GM18520 (cell line): ENCODE data around the gene SQSTM1.
A peak's percentile ranks its signal among the peaks of the same experiment; 100 is the strongest.
"Not testable (repeated sequence)": the region's sequence is repeated elsewhere in the genome, so short reads cannot be mapped to it uniquely, and the experiment has no call there.

Experiments used
- ATAC-seq: cut with Tn5 transposase; IDR thresholded peaks from one replicate; pipeline ENCODE4 v1.9.1; 2021; ENCODE audit not compliant: unreplicated experiment

SQSTM1 gene

DNA sequence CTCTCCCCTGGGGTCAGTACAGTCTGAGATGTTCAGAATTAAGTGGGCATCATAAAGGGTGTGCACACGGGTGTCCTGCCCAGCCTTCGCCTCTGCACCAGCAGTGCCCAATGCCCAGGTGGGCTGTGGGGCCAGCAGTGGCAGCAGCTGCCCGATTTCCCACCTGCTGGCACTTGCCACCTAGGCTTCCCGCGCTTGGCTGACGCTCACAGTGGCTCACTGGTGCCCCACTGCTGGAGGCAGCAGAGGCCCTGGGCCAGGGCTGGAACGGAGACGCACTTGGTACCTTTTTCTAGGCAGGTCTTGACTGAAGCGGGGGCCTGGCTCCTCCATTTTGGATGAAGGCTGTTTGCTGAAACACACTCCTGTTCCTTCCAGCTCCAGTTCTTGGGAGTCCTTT, 20.9 kb downstream of the SQSTM1 start:
- no peak for ATAC-seq

DNA sequence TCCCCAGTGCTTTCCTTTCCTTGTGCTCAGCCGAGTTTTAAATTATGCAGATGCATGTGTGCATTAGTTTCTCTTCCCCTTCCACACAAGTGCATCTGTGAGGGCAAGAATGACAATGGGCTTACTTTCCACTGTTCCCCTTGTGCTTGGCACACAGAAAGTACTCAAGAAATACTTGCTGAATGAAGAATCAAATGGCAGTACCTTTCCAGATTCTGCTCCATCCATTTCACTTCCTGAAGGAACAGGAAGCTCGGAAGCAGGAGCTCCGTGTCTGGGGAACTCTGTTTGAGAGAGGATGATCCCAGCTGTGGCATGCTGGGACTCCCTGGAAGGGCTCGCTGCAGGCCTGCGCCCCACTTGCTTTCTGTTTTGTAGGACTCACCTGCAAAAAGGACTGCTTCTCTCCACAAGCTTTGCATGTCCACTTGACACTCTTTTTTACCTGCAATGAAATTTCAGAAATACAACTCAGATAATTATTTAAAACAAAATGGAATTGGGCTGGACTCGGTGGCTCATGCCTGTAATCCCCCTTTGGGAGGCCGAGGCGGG, 32.4 kb downstream of the SQSTM1 start:
- ATAC-seq, result peak; percentile 72

DNA sequence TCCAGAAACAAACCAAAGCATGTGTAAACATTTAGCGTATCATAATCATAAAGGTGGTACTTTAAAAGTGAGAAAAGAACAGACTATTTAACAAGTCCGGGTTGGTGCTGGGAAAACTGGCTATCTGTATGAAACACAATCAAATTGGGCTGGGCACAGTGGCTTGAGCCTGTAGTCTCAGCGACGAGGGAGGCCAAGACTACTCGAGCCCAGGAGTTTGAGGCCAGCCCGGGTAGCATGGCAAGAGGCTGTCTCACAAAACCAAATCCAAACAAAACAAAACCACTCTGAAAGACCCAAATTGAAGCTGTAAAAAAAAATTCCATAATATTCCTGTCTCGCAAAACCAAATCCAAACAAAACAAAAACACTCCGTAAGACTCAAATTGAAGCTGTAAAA, 33.7 kb downstream of the SQSTM1 start:
- no peak for ATAC-seq

DNA sequence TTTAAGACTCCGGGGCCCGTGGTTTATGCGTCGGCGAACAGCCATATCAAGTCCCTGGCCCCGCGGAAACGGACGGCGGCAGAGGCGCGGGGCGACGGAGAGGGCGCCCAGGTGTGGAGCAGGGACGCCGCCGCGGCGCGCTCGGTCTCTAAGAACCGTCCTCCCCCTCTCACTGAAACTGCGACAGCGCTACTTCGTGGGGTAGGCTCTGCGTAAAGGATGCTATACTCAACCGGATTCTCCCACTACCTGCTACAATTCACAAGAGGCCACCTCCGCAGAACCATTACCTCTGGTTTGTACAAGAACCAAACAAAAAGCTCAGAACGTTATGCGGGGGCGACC, 37.5 kb downstream of the SQSTM1 start:
- ATAC-seq, result peak; percentile 19

DNA sequence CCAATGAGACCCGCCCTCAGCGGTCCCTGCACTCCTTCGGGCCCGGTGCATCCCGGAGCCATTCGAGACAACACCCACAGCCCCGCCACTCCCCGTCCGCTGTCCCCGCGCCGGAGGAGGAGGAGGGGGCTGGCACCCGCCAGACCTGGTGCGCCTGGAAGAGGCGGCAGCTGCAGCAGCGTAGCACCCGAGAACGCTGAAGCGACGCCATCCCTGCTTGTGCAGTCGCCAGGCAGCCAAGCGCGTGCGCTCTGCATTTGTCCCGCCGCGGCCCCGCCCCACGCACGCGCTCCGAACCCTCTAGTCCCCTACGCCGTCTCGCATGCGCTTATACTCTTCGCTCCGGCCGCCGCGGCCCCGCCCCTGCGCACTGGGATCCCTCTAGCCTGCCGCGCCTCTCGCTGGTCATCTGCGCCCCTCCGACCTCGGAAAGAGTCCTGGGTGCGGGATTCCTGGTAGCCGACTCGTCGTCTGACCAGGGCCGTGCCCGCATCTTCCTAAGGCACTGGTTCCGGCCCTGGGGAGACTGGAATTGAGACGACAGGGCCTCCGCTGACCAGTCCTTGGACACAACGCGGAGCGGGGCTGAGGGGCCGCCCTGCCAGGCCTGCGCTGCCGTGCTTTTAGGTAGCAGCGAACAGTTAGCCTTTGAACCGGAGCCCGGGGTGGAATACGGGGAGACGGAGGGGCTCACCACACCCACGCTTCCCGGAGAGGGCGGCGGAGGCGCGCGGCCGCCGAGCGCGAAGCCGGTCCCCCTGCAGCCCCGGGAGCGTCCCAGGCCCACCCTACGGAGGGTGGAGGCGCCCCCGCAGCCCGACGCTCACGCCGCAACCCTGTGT, 38.1 kb downstream of the SQSTM1 start, which contains the start of gene MRNIP:
TSS of gene MRNIP (minus strand) at position 232 of the 842 bp plus-strand sequence. CDS start at position 211, 21 bp downstream.
- ATAC-seq, result peak; percentile 93

DNA sequence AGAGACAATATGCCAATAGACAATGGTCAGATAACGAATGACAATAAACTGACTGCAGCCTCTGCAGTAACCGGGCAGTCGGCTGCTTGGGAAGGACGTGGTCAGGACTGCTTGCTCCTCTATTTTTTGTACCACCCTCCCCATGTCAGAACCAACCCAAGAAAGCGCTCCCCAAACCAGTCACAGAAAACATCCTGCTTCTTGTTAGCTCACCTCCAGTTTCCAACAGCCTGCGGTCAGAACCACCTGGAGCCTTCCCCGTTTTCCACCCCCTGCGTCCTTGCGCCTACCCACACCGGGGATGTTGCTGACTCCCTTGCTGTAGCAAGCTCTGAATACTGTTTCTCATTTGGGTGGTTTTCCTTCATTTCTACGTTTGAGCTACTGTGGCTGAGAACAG, 39.6 kb downstream of the SQSTM1 start:
- ATAC-seq, result no peak

DNA sequence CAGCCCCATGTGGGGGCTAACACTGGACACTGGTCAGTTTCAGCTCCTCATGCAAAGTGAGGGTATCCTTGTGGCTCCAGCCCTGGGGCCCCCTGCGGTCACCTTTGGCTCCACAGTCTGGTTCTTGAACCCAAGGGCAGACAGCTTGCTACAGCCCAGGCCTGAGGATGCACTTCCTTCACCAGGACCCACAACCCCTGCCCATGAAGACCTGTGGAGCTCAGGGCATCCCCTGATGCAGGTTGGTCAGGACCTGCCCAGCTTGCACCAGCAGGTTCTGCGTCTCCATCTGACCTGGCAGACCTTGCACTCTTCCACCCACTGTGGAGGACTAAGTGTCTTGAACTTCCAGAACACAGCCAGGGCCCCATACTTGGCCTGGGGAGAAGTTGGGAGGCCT, 41.6 kb downstream of the SQSTM1 start:
- ATAC-seq, result no peak

DNA sequence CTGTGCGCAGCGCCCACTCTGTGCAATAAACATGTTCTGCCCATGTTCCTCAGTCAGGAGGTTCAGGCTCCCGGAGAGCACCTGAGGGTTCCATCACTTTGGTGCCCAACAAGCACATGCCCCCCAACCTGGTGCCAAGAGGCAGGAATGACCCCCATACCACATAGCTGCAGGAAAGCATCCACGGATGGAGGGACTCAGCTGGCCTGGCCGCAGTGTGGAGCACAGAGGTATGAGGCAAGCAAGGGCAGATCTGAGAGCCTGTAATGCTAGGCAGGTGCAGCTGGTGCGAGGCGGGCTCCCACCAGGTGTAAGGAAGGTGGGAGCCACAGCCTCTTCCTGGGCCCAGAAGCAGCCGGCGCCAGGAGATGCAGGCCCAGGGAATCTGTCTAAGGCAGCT, 42.2 kb downstream of the SQSTM1 start:
- no peak for ATAC-seq

DNA sequence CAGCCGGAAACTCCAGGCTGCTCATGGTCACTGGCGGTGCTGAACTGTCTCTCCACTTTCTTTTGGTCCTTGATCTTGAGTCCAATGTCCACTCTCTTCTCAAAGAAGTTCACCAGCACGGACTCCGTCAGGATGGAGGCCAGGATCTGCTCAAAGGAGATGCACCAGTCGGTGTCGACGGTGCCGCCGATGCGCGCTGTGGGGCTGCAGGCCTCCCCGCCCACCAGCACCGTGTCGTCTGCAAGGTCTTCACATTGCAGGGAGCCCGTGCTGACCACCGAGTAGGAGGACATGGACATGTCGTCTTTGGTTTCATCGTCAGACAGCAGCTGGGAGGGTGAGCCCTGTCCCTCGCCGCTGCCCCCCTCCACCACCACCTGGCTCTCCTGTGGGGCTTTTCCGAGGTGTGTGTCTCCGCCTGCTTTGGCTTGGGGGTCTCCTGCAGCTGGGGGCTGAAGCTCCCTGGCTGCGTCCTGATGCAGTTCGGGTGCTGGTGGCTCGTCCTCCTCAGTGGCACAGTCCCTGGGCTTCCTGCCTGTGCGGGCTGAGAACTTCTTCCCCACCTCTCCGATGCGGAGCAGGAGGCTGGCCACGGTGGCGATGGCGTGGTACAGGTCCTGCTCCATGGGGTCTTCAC, 42.9 kb downstream of the SQSTM1 start:
- no peak for ATAC-seq

DNA sequence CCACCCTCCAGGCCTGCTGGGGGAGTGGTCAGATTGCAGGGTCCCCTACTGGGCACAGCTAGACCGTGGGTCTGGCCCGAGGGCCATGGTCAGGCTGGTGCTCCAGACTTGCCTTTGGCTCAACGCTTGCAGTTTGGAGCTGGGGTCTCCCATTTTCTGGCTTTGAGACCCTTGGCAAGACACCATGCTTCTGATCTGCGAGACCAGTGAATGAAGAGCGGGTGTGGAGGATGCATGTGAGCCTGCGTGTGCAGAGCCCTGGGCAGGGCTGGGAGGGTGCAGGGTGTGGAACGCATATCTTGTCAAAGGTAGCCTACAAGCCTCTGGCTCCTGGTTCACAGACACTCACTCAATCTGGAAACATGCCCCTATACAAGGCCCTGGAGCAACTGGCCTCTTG, 44.0 kb downstream of the SQSTM1 start:
- no peak for ATAC-seq

DNA sequence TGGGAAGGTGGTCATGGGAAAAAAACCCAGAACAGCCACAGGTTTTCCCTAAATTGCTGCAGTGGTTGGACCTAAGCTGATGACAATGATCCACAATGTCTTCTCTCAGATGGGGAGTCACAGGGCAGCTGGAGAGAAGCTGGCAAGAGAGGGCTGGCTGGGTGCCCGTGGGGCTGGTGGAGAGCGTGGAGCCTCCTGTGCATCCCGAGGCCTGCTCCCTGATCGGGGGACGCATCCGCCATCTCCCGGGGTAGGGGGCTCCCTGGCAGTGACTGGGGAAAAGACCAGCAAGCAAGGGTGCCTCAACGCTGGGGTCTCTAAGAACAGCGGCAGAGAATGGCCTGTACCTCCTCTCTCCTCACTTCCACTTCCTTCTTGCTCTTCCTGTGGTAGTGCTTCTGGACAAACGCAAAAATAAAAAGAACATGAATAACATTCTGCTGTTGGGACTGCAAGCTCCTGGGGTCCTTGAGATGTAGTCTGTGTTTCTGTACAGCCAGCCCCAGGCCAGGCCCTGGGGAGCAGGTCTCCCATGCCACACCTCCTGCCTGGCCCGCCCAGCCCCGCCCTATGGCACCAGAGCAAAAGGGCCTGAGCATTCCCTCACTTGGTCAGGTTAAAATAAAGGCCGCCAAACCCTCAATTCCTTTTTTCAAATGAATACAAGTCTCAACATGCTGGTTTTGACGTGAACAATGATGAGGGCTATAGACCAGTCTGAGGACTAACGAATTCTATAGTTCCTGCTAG, 45.0 kb downstream of the SQSTM1 start:
- no peak for ATAC-seq

DNA sequence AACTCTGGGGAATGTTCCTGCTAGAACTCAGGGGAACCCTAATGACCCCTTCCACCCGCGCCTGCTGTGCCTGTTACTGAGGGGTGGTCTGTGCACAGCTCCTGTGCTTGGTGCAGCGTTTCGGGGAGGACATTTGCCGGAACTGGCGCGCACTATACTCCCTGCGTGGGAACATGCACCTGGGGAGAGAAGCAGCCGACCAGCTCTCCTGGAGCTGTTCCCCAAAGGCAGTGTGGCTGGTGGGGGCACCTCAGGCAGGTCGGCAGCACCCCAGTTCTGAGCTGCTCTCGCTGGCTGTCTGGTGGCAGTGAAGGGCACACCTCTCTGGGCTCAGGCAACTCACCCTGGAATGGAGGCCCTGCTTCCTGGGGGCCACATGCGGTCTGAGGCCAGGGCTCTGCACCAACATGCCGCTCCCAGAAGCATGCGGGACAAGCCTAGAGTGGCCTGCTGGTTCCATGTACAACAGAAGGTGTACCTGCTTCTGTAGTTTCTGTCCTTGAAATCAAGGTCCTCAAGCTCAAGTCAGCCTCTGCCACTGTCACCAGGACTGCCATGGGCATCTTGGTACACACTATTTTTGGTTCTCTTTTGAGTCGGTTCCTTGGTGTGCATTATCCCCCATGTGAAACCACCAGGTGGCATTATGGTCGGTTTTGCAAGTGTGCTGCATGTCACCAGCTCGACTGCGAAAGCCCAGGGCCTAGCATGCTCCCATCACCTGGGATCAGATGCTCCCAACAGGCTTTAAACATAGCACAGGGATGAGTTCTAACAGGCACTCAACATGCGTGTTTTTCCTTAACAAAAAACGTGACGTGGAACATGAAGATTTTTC, 45.8 kb downstream of the SQSTM1 start:
- no peak for ATAC-seq

DNA sequence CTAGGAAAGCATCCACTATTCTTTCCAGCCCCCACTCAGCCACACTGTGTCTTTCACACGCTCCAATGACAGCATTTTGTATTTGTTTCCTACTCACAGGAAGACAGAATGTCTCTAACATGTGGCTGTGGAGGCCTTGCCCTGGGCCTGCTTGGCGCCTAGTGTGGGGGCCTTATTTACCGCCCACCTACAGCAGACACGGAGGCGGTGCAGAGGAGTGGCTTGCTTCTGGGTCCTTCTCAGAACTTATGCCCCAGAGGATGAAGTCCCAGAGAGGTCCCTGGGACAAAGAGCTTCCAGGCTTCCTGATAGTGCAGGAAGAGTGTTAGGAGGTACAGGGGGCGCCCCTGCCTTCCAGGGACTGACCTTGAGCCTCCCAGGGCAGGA, 46.4 kb downstream of the SQSTM1 start:
- no peak for ATAC-seq

DNA sequence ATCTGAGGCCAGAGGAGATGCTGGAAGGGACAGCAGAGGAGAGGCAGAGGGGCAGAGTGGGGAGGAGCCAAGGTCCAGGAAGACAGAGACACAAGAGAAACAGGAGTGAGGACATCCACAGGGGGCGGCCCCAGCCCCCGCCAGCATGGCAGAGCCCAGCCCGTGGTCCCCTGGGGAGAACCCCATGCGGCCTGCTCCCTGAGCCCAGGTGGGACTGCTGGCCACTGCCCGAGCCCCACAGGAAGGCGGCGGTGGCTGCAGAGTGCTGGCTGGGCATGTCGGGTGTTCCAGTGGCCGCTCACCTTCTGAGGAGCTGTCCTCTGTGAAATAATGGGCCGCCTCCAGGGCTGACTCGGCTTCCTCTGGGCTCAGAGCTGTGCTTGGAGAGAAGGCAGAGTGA, 46.8 kb downstream of the SQSTM1 start:
- no peak for ATAC-seq

DNA sequence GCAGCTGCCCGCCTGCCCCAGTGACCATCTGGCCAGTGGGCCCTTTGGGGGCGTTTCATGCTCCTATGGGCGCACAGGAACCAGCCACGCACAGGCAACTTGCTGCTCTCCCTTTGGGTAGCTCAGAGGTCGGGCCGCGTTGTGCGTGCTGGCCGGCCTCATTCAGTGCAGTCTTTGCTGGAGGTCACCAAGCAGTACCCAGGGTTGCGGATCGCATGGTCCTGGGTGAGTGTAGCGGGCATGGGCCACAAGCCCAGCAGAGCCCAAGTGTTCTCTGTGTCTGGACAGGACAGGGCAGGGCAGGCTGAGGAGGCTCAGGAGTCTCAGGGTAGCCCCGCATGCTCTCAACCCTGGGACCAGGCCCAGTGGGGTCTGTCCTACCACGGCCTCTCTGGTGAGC, 47.8 kb downstream of the SQSTM1 start:
- no peak for ATAC-seq

DNA sequence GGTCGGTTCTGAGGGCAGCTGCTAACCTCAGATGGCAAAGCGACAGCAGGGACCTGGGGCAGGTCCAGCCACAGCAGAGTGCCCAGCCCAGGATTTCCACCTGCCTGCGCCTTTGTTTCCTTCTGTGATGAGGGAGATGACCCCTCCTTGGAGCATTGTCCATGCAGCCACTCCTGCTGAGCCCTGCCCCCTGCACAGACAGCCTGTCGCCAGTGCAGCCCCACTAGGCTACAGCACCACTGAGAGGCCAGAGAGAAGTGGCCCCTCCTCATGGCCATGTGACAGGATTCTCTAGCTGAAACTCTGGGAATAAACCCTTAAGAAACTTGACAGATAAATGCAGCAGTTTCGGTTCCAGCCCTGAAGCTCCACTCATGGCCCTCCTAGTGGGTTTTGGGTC, 48.4 kb downstream of the SQSTM1 start:
- ATAC-seq, result no peak

DNA sequence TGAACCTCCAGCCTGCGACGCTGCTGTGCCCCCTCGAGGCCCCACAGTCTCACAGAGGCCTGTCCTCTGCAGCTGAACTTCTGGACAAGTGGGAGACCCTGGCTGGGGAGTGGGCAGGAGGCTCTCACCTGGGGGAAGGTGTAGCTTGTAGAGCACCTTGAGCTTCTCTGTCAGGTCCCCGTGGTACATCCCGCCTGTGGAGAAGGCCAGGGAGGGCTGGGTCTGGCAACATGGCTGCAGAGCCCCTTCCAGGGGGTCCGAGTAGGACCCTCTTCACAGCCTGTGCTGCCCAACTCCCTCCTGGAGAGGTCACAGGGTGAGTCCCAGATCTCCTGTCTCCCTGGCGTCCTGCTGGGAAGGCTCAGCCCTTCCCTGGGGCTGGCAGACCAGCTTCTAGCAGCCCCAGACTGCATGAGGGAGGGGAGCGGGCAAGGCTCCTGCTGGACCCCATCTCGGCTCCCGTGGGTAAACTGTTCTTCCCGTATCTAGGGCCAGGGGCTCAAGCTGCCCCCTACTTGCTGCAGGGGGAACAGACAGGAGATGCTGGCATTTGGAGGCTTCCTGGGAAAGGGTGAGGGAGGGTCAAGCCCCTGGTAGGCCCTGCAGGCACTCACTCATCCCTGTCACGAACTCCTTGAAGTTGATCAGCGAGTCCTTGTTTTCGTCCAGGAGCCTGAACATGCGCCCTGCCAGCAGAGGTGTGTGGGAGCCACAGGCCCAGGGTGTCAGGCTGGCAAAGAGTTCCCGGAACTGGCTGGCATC, 49.1 kb downstream of the SQSTM1 start:
- no peak for ATAC-seq

DNA sequence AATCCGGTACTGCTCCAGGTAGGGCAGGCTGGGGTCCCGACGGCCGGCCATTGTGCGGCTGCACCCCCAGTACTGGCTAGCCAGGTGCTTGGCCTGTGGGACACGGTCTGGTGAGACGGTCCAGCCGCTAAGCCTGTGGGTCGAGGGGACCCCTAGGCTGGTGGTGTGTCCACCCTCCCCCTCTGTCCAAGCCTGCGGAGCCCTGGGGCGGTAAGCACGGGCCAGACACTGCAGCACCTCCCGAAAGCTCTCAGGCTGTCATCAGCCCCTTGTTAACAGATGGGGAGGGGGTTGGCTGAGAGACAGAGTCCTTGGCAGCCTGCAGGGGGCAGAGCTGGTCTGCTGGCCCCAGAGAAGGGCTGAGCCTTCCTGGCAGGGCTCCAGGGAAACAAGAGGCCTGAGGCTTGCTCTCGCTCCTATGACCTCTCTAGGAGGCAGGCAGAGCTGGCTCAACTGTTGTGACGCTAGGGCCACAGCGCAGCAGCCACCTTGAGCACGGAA, 49.7 kb downstream of the SQSTM1 start:
- no peak for ATAC-seq

DNA sequence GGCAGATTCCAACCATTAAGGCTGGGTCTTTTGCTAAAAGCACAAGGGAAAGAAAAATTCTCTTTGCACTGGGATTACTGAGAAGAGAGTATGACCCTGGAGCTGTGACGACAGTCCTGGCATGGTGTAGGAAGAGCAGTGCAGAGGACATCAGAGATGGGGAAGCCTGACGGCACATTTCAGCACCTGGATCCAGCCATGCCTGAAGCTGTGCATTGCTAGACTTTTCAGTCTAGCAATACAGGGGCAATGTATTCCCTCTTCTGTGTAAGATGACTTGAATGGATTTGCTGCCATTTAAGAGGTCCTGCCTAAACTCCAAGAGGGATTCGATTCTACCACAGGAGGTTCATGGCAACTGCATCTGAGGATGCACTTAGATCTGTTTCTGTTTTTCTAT, 50.2 kb downstream of the SQSTM1 start:
- no peak for ATAC-seq

DNA sequence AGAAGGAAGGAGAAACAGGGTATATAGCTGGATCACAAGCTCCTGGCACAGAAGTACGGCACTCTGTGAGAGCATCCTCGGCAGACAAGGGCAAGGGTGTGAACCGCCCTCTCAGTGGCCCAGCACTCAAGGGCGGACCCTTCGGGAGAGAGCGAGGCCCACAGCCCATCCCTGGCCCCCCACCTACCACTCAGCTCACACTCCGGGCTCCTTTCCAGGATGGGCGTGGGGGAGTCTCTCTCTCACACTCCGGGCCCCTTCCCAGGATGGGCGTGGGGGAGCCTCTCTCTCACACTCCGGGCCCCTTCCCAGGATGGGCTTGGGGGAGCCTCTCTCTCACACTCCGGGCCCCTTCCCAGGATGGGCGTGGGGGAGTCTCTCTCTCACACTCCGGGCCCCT, 50.8 kb downstream of the SQSTM1 start:
- ATAC-seq, result not testable (repeated sequence)
